Fibroblast of lung (primary cell): ENCODE data around the gene NOL4L.

ENCODE experiments used
- CTCF ChIP-seq, 2 donors: IDR thresholded peaks in 1 of 2; conservative IDR thresholded peaks in 1 of 2; 1 replicate in 1 of 2; 2 replicates in 1 of 2; pipeline ENCODE4 v1.5.1; 2011 to 2012; ENCODE audit warnings: low read length in 2 of 2, control low read depth in 1 of 2, inconsistent platforms in 1 of 2, low read depth in 1 of 2, mild to moderate bottlenecking in 1 of 2
- EZH2 ChIP-seq: IDR thresholded peaks from 2 replicates; pipeline ENCODE4 v1.5.1; 2012; ENCODE audit warnings: low read length, control low read depth, mild to moderate bottlenecking; ENCODE audit errors: missing control alignments

GRCh38 chr20:32461836-32462600 is 123.1 kb downstream of the NOL4L start:
- TF ChIP-seq EZH2 (no peak), CTCF (conservative IDR thresholded peaks at IDR 0.05 in 1 of 2, IDR thresholded peaks at IDR 0.05 in 1 of 2; ENCODE audit: low read depth in 1 of 2, low read length in 2 of 2) (no peak)
